GM08714 (cell line): ENCODE measurements around the gene MAN2B2.
"Not testable (repeated sequence)": the region's sequence is repeated elsewhere in the genome, so short reads cannot be mapped to it uniquely, and the experiment has no call there.

Source experiments
- H3K4me3 ChIP-seq: fragments of 200-500 bp; sonication (Bioruptor generic); 2 replicates; pipeline ENCODE4 v1.5.1; 2014; ENCODE audit warnings: mild to moderate bottlenecking, low read length, inconsistent platforms
- ZNF274 ChIP-seq: IDR thresholded peaks from 2 replicates; pipeline ENCODE4 v1.6.1; 2012; ENCODE audit warnings: mild to moderate bottlenecking, low read depth, low read length

The MAN2B2 gene

DNA sequence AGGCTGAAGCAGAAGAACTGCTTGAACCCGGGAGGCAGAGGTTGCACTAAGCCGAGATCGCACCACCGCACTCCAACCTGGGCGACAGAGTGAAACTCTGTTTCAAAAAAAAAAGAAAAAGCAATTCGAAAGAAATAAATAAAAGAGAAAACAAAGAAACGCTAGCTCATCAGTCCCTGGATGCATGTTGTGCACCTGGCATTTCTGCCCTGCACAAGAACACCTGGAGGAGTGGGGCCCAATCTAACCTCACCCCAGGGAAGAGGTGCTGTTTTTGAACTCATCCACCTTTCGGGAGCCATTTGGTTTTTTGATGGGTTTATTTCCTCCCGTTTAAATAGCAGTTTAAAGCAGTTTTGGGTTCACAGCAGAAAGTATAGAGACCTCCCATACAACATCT, 59.8 kb downstream of the MAN2B2 start:
- no peak for TF ChIP-seq ZNF274
- no peak overlapping the region for H3K4me3 ChIP-seq

DNA sequence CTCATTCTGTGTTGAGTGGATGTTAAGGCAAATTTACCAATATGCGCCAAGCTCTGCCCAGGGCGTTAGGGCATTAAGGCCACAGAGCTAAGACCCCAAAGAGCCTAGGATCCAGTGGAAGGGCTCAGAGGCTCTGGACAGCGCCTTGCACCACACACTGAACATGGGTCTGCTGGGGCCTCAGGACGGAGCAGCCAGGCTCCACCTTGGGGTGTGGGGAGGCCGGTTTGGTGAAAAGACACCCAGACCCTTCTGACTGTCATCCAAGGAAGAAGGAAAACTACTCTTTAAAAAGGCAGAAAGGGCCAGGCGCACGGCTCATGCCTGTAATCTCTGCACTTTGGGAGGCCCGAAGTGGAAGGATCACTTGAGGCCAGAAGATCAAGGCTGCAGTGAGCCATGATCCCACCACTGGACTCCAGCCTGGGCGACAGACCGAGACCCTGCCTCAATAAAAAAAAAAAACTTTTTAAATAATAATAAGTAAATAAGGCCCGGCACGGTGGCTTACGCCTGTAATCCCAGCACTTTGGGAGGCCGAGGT, 64.2 kb downstream of the MAN2B2 start:
- no peak for TF ChIP-seq ZNF274
- no peak overlapping the region for H3K4me3 ChIP-seq

DNA sequence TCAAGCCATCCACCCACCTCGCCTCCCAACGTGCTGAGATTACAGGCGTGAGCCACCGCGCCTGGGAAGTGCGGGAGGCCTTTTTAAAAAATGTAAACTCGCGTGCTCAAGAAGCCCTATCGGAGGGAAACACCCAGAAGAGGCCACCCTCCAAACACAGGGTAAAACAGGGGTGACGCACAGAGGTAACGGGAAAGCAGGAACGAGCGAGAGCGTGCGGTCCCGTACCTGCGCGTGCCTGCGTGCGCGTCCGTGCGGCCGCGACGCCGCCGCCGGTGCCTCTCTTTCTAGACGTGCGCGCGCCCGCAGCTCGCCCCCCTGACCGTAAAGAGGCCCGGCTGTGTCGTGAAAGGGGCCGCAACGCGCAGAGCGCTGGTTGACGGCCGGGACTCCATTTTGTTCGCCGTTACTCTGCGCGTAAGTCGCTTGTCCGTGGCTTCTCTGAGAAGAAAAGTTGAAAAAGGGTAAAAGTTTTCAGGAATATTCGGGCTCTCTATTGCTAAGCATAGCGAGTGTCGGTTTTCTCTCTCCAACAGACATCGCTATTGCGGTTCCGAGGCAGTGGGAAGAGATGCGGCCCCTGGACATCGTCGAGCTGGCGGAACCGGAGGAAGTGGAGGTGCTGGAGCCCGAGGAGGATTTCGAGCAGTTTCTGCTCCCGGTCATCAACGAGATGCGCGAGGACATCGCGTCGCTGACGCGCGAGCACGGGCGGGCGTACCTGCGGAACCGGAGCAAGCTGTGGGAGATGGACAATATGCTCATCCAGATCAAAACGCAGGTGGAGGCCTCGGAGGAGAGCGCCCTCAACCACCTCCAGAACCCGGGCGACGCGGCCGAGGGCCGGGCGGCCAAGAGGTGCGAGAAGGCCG, 65.5 kb downstream of the MAN2B2 start, which contains the start of gene MRFAP1:
TSS of gene MRFAP1 (plus strand) at position 394 of the 872 bp plus-strand sequence. CDS start at position 572, 178 bp downstream.
- TF ChIP-seq ZNF274 = no peak
- H3K4me3 ChIP-seq = peak within 1 kb of the TSS; percentile 86

DNA sequence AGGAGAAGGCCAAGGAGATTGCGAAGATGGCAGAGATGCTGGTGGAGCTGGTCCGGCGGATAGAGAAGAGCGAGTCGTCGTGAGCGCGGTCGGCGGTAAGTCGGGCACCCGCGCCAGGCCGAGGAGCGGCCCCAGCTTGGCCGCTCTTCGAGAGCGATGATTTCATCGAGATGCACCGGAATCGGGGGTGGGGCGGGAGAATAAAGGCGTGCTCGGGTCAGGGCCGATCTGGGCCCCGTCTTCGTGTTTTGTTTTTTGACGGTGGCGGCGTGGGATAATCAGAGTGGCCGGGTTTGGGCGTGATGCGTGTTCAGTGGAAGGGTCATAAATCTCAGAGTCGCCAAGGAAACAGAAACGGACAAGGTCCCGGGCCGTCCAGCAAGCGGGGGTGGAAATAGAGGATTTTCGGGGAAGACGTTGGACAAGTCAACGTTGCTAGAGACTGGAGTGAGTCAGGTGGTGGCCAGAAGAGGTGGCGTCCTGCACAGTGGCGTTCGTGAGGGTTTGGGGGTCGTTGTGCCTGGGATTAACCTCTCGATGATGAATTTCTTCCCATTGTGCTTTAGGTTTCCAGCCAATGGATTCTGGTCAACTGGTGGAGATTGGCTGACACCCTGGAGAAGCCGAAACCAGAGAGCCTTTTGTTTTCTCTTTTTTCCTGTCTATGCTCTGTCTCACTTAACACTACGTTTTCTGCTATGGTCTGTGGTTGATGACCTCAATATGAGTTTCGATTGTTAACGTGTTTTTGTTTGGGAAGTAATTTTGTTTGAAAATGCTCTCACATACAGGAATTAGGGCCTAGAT, 66.4 kb downstream of the MAN2B2 start:
- no peak for TF ChIP-seq ZNF274
- H3K4me3 ChIP-seq = peak overlapping the region; percentile 86

DNA sequence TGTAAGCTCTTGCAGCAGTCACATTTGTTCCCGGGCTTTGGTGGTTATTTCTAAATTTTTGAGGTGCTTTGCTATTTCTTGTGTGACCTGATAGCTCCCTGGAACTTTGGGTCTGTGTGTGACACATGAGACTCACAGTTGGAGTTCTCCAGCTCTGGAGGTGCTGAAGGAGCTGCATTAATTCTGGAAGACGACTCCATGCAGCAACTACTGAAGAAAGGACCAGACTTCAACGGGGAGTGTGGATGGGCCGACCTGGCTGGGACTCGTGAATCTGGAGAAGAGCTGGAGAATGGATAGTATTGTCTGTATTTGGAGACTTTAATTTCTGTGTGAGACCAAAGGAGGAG, 67.0 kb downstream of the MAN2B2 start:
- H3K4me3 ChIP-seq = peak overlapping the region; percentile 86
- TF ChIP-seq ZNF274 = no peak

DNA sequence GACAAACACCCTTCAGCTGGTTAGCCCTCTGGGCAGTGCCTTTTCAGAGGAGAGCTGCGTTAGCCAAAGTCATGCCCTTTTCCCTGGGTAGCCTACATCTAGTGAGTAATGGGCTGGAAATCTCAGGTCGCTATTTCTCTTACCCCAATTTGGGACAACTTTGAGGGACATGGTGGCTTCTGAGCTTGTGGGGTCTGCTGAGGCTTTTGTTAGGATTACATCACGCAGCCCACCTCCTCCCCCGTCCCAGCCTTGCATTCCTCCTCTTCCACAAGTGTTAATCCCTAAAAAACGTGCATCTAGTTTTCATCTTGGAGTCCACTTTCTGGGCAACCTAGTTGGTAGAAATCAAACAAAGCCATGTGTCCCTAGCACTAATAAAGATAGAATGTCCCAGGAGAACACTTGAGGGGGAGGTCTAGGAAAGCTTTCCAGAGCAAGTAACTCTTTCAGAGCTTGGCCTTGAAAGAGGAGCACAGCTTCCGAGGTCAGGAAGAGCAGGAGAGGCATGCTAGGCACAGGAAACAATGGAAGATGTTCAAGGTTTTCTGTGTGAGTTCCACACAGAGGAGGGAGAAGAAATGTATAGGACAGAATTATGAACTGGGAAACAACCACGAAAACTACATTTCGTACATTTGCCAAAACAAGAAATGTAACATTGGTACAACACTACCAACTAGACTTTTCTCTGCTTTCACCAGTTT, 68.3 kb downstream of the MAN2B2 start:
- TF ChIP-seq ZNF274 = no peak
- no peak overlapping the region for H3K4me3 ChIP-seq

DNA sequence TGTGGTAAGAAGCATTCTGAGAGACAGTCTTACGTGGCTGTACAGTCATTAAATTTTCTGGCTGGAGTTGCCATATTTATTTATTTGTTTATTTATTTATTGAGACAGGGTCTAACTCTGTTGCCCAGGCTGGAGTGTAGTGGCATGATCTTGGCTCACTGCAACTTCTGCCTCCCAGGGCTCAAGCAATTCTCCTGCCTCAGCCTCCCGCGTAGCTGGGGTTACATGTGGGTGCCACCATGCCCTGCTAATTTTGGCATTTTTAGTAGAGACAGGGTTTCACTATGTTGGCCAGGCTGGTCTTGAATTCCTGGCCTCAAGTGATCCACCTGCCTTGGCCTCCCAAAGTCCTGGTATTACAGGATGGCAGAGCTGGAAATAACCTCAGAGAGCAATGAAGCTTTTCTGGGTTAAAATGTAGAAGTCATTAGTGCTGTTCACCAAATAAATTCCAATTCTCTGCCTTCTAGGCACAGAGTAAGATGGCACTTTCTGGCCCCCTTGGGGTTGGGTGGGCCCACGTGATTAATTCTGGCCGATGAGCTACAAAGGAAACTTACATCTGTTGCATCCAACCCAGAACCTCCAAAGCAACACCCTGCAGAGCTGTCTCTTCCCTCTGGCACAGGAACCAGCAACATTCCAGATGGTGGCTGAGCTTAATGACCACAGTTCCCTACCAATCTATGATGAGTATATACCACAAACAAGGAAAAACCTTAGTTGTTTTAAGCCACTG, 70.0 kb downstream of the MAN2B2 start:
- TF ChIP-seq ZNF274 = no peak

DNA sequence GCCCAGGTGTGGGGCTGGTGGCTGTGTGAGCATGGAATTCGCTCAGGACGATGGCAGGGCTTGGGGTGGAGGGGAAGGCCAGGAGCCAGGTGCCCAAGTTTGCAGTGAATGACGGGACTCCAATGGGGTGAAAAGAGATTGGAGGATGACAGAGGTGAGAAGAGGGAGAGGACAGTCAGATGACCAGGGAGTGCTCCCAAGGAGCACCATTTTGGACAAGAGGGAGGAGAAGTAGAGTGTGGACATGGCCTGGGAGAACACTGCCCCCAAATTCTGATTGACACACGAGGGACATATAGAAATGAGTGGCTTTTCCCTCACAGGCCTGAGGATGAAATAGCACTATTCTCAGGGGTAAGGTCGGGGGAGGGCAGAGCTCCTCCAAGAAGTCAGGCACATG, 72.2 kb downstream of the MAN2B2 start:
- TF ChIP-seq ZNF274 = no peak
- H3K4me3 ChIP-seq = no peak overlapping the region

More for the DNA sequence above, 70.0 kb downstream of the MAN2B2 start:
- H3K4me3 ChIP-seq = no peak overlapping the region

DNA sequence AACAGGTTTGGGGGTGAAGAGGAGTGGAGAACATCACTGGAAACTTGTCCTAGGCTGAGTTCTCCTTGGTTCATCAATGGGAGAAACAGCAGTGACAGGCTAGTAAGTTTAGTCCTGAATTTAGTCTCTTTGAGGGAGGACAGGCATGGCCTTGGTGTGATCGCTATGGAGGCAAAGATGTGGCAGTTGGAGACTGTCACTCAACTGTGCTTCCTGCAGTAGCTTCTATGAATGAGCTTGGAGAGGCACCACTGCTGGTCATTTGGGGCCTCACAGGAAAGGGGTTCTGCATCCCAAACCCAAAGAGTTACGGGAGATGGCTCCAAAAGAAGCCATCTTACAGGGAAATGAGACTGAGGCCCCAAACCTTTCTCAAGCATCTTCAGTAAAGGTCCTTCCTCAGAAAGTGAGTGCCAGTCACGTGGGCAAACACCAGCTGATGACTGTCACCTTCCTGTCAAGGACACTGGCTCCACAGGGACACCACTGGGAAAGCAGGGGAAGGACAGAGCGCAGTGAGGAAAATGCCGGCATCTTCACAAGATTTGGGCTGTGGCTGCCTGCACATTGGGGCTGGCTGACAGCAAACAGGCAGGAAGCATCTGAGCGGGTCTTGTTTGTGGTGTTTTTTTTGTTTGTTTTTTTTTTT, 72.7 kb downstream of the MAN2B2 start:
- no peak overlapping the region for H3K4me3 ChIP-seq
- TF ChIP-seq ZNF274 = no peak

DNA sequence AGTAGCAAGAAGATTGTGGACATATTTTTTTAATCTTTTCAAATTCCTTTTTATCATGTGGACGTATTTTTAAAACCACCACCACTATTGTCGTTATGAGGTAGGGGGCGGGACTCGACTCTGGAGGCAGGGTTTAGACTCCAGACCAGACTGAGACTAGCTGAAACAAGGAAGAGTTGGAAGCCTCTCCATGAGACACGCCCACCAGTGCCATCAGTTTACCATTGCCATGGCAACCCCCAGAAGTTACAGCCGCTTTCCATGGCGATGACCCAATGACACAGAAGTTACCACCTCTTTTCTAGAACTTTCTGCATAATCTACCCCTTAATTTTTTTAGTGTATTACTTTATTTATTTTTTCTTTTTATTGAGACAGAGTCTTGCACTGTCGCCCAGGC, 74.2 kb downstream of the MAN2B2 start:
- no peak overlapping the region for H3K4me3 ChIP-seq
- no peak for TF ChIP-seq ZNF274

DNA sequence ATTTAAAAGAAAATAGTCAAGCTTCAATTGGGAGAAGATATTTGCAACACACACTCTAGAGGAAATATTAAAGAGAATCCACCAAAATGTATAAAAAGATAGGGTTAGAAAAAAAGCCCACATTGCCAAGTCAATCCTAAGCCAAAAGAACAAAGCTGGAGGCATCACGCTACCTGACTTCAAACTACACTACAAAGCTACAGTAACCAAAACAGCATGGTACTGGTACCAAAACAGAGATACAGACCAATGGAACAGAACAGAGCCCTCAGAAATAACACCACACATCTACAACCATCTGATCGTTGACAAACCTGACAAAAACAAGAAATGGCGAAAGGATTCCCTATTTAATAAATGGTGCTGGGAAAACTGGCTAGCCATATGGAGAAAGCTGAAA, 79.2 kb downstream of the MAN2B2 start:
- H3K4me3 ChIP-seq = not testable (repeated sequence)

DNA sequence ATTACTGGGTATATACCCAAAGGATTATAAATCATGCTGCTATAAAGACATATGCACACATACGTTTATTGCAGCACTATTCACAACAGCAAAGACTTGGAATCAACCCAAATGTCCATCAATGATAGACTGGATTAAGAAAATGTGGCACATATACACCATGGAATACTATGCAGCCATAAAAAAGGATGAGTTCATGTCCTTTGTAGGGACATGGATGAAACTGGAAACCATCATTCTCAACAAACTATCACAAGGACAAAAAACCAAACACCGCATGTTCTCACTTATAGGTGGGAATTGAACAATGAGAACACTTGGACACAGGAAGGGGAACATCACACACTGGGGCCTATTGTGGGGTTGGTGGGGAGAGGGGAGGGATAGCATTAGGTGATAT, 80.3 kb downstream of the MAN2B2 start:
- H3K4me3 ChIP-seq = not testable (repeated sequence)

DNA sequence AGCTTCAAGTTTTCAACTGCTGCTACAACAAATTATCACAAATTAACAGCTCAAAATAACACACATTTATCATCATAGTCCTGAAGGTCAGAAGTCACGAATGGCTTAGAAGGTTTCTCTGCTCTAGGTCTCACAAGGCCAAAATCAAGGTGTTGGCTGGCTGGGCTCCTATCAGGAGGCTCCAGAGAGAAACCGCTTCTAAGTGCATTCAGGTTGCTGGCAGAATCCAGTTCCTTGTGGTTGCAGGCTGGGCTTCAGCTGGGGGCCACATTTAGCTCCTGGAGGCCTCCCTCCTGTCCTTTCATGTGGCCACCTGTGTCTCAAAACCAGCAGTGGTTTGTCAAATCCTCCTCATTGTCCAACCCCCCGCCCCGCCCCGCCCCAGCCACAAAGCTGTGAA, 80.9 kb downstream of the MAN2B2 start:
- no peak for TF ChIP-seq ZNF274
- no peak overlapping the region for H3K4me3 ChIP-seq
